IMR-90 (cell line): ENCODE measurements around the gene SCGB3A2. TPM values are rescaled to one million over a fixed set of nuclear protein-coding genes. Genes with fewer than 3 reads are reported as not detected.

ENCODE experiments used
- ATAC-seq: fragments of 200-7000 bp; cut with Tn5 transposase; 2 replicates; pipeline ENCODE4 v1.9.1; 2020; ENCODE audit warnings: low read depth, mild to moderate bottlenecking, moderate library complexity
- BruUV-seq: library from RNA; stranded (reverse); fragments of 400-500 nt; replicated peaks from 2 replicates; lab custom pipeline; 2021; lab: Mats Ljungman, UMichigan
- CTCF ChIA-PET: fragments of 300-600 bp; formaldehyde crosslinking; extraction: SDS; loops from one replicate; lab custom pipeline; 2021; ENCODE audit warnings: antibody characterized with exemption; lab: Yijun Ruan, JAX
- POLR2A ChIA-PET: fragments of 300-600 bp; sonication (Branson Sonifier 250); formaldehyde crosslinking; loops from one replicate; lab custom pipeline; 2022; ENCODE audit warnings: antibody characterized with exemption; ENCODE audit not compliant: unreplicated experiment; lab: Charles Lee
- DNase-seq: peaks from one replicate; pipeline ENCODE4 v3.0.0; 2013
- H2AFZ ChIP-seq: replicated peaks from 2 replicates; pipeline ENCODE3; 2013; ENCODE audit warnings: low read length, mild to moderate bottlenecking; ENCODE audit not compliant: poor library complexity
- H2AK5ac ChIP-seq: 2 replicates; pipeline ENCODE4 v1.6.1; 2013; ENCODE audit warnings: low read depth, low read length, inconsistent platforms
- H2AK9ac ChIP-seq: replicated peaks from 2 replicates; pipeline ENCODE3; 2013; ENCODE audit warnings: mild to moderate bottlenecking, low read depth, low read length, moderate library complexity; ENCODE audit not compliant: poor library complexity
- H2BK120ac ChIP-seq: 2 replicates; pipeline ENCODE4 v1.6.1; 2013; ENCODE audit warnings: low read depth, low read length, inconsistent platforms
- H2BK15ac ChIP-seq: 3 replicates; pipeline ENCODE4 v1.6.1; 2013; ENCODE audit warnings: low read depth, low read length, inconsistent platforms
- H2BK20ac ChIP-seq: 2 replicates; pipeline ENCODE4 v1.6.1; 2013; ENCODE audit warnings: low read depth, mild to moderate bottlenecking, inconsistent platforms, low read length, moderate library complexity
- H2BK5ac ChIP-seq: 2 replicates; pipeline ENCODE4 v1.6.1; 2013; ENCODE audit warnings: mild to moderate bottlenecking, low read depth, low read length, inconsistent platforms; ENCODE audit not compliant: poor library complexity, severe bottlenecking
- H3K14ac ChIP-seq: replicated peaks from 2 replicates; pipeline ENCODE4 v1.6.1; 2013; ENCODE audit warnings: low read depth, low read length, inconsistent platforms
- H3K18ac ChIP-seq: 2 replicates; pipeline ENCODE4 v1.6.1; 2013; ENCODE audit warnings: low read depth, low read length, control low read depth
- H3K23ac ChIP-seq: 2 replicates; pipeline ENCODE4 v1.6.1; 2013; ENCODE audit warnings: low read depth, low read length, inconsistent platforms
- H3K27ac ChIP-seq: 2 replicates; pipeline ENCODE4 v1.5.1; 2013; ENCODE audit warnings: mild to moderate bottlenecking, control low read depth, low read length; ENCODE audit not compliant: insufficient read depth
- H3K27me3 ChIP-seq: 2 replicates; pipeline ENCODE4 v1.6.1; 2013; ENCODE audit warnings: low read length; ENCODE audit not compliant: control insufficient read depth, insufficient read depth
- H3K36me3 ChIP-seq: 2 replicates; pipeline ENCODE4 v1.6.1; 2013; ENCODE audit warnings: low read length, mixed read lengths; ENCODE audit not compliant: control insufficient read depth, insufficient read depth
- H3K4ac ChIP-seq: 2 replicates; pipeline ENCODE4 v1.6.1; 2013; ENCODE audit warnings: low read depth, low read length, inconsistent platforms
- H3K4me1 ChIP-seq: 2 replicates; pipeline ENCODE4 v1.6.1; 2013; ENCODE audit warnings: low read length, mixed read lengths; ENCODE audit not compliant: control insufficient read depth, insufficient read depth
- H3K4me2 ChIP-seq: 2 replicates; pipeline ENCODE4 v1.6.1; 2013; ENCODE audit warnings: low read depth, mild to moderate bottlenecking, control low read depth, low read length, moderate library complexity
- H3K4me3 ChIP-seq: 2 replicates; pipeline ENCODE4 v1.5.1; 2013; ENCODE audit warnings: low read depth, mild to moderate bottlenecking, control low read depth, low read length, moderate library complexity; ENCODE audit not compliant: insufficient read depth
- H3K56ac ChIP-seq: 2 replicates; pipeline ENCODE4 v1.6.1; 2013; ENCODE audit warnings: low read length, inconsistent platforms; ENCODE audit not compliant: insufficient read depth; ENCODE audit errors: extremely low read depth
- H3K79me1 ChIP-seq, 2 experiments: 2 replicates each; pipeline ENCODE4 v1.6.1; 2013; ENCODE audit warnings: low read length in 2 of 2, inconsistent platforms in 1 of 2, low read depth in 1 of 2
- H3K9ac ChIP-seq: 2 replicates; pipeline ENCODE4 v1.6.1; 2013; ENCODE audit warnings: low read depth, low read length, control low read depth
- H3K9me1 ChIP-seq: 2 replicates; pipeline ENCODE4 v1.6.1; 2013; ENCODE audit warnings: low read length, inconsistent platforms; ENCODE audit not compliant: insufficient read depth
- H3K9me3 ChIP-seq: 2 replicates; pipeline ENCODE4 v1.6.1; 2013; ENCODE audit warnings: low read length; ENCODE audit not compliant: control insufficient read depth, insufficient read depth
- H4K20me1 ChIP-seq: 2 replicates; pipeline ENCODE4 v1.6.1; 2013; ENCODE audit warnings: low read length, inconsistent platforms; ENCODE audit not compliant: insufficient read depth
- H4K5ac ChIP-seq: 2 replicates; pipeline ENCODE4 v1.6.1; 2013; ENCODE audit warnings: mild to moderate bottlenecking, low read depth, low read length, control low read depth
- H4K8ac ChIP-seq, 2 experiments: 2 replicates each; pipeline ENCODE4 v1.6.1; 2013; ENCODE audit warnings: low read depth in 2 of 2, low read length in 2 of 2, control low read depth in 1 of 2, inconsistent platforms in 1 of 2
- H4K91ac ChIP-seq: 2 replicates; pipeline ENCODE4 v1.6.1; 2013; ENCODE audit warnings: low read depth, low read length, inconsistent platforms; ENCODE audit not compliant: insufficient read depth
- CEBPB ChIP-seq: IDR thresholded peaks from 2 replicates; pipeline ENCODE4 v1.6.1; 2012; ENCODE audit warnings: low read depth, low read length, improper control_type of control experiment
- CHD1 ChIP-seq: IDR thresholded peaks from 2 replicates; pipeline ENCODE4 v1.6.1; 2012; ENCODE audit warnings: low read depth, low read length, improper control_type of control experiment
- CTCF ChIP-seq: conservative IDR thresholded peaks from 2 replicates; pipeline ENCODE4 v1.5.1; 2012; ENCODE audit warnings: mild to moderate bottlenecking, low read depth, low read length, improper control_type of control experiment
- RFX5 ChIP-seq: IDR thresholded peaks from 2 replicates; pipeline ENCODE4 v1.8.0; 2012; ENCODE audit warnings: low read depth, mild to moderate bottlenecking, low read length, moderate library complexity
- WGBS, 2 experiments: methylation state at CpG; one replicate each; pipeline versions ENCODE4 v1.1.5 to v1.1.7; 2013; ENCODE audit warnings: missing lambda C conversion rate in 2 of 2; ENCODE audit not compliant: insufficient read length in 1 of 2; ENCODE audit errors: extremely low coverage in 2 of 2; 5-methylcytosine and 5-hydroxymethylcytosine counted together
- dilution Hi-C: fragments of 300-500 bp; cut with HindIII; formaldehyde crosslinking; loops from one replicate; pipeline ENCODE4 v1.14.3; 2018; ENCODE audit warnings: low sequenced_read_pairs; ENCODE audit not compliant: unreplicated experiment
- in situ Hi-C: fragments of 300-500 bp; cut with MboI; formaldehyde crosslinking; loops from 3 replicates; pipeline ENCODE4 v1.14.3; 2019; ENCODE audit warnings: low sequenced_read_pairs, inconsistent platforms, mixed read lengths
- intact Hi-C: fragments of 100-400 bp; cut with micrococcal nuclease; formaldehyde crosslinking; loops from 2 replicates; pipeline ENCODE4 v1.10.0; 2022
- polyA plus RNA-seq, 3 experiments: library from polyadenylated mRNA; depleted of rRNA; stranded (reverse); fragments of >200 nt; gene quantifications; 2 replicates each; pipeline ENCODE4 v1.2.3, GENCODE V29; 2012; ENCODE audit warnings: low replicate concordance in 1 of 3
- total RNA-seq: library from RNA; depleted of rRNA; stranded (reverse); fragments of >200 nt; gene quantifications from 2 replicates; pipeline ENCODE4 v1.2.3, GENCODE V29; 2012

Gene SCGB3A2
- total and polyA plus RNA-seq, 2 of the 4 experiments (the other 2 are of a cell fraction): not detected

- Histone ChIP-seq H3K14ac (no peak overlapping the region), H3K4me1 (0 out of 2 replicates have a peak, but pooled peaks cover 2% of the 10 kb centered on the region), H3K9ac (no peak overlapping the region), H2AK9ac (no peak overlapping the region), H3K4me3 (no peak overlapping the region), H2AK5ac (no peak overlapping the region), H2AFZ (no peak overlapping the region), H2BK15ac (no peak overlapping the region), H3K27me3 (no peaks in the 10 kb centered on the region), H3K36me3 (no peaks in the 10 kb centered on the region), H3K4ac (no peak overlapping the region), H3K23ac (no peak overlapping the region), H4K5ac (no peak overlapping the region), H3K4me2 (no peak overlapping the region), H4K8ac (no peak overlapping the region), H4K20me1 (no peaks in the 10 kb centered on the region), H2BK5ac (no peak overlapping the region), H3K27ac (no peak overlapping the region), H2BK20ac (no peak overlapping the region), H4K91ac (no peak overlapping the region), H3K56ac (no peak overlapping the region), H3K9me3 (no peaks in the 10 kb centered on the region), H3K79me1 (no peaks in the 10 kb centered on the region), H2BK120ac (no peak overlapping the region), H3K18ac (no peak overlapping the region), H3K9me1 (no peaks in the 10 kb centered on the region)
- in situ Hi-C loops: no loop called here
- intact Hi-C loops: no loop called here
- DNase-seq (no peak), ATAC-seq (no peak)
- no CpG with 5 or more reads among the region's 1 CpG for WGBS, 2 experiments
- POLR2A ChIA-PET: no interaction called here
- CTCF ChIA-PET: no interaction called here
- BruUV-seq: no TSS peak
- TF ChIP-seq CEBPB (no peak), RFX5 (no peak), CTCF (no peak), CHD1 (no peak)
- dilution Hi-C loops: no loop called here
Observed at GRCh38 chr5:147895864-147896263, 17.4 kb downstream of the SCGB3A2 start.
